GM18526 (cell line): ENCODE measurements around the gene MACROD2.

Source experiments
- POLR2A ChIP-seq: IDR thresholded peaks from 3 replicates; pipeline ENCODE4 v1.6.1; 2011; ENCODE audit not compliant: insufficient read length; ENCODE audit errors: extremely low read depth

MACROD2 gene

DNA sequence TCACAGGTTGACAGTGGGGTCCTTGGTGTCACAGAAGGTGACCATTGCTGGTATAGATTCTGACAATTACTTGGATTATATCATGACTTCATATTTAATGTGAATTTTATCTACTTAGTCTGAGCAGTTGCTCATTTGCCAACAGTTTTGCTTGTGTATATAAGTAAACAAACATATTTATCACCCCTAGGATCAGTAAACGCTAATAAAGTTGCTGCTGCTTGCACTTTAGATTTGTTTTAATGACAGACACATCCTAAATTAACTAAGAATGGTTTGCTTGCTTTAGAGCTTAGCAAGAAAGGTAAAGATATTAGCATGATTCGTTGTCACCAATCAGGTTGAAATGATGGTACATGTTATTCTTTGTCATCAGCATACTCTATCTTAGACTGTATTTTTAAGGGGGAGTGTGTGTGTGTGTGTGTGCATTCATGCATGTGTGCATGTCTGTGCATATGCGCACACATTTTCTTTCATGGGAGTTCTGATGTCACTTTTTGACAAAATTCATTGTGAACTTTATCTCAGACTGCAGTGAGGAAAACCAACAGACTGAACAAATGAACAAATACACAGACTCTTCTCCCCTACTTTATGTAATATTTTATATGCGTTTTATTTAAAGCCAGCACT, 1124.7 kb downstream of the MACROD2 start:
- TF ChIP-seq POLR2A: no peak

DNA sequence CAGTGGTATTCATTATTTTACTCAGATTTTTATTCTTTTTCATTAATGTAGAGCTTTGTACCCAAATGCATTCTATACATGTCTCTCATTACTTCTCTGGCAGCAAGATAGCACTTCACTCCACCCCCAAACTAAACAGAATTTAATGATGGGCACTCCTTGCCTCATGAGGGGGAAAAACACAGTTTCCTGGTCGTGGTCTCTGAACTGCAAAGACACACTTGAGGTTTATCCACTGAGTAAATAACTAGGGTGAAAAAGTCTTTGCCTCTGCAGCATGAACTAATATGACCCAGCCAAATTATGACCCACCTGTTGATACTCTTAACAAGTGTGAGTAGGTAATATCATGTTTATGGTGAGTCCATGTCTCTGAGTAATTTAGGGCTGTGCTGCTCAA, 1127.3 kb downstream of the MACROD2 start:
- no peak for TF ChIP-seq POLR2A

DNA sequence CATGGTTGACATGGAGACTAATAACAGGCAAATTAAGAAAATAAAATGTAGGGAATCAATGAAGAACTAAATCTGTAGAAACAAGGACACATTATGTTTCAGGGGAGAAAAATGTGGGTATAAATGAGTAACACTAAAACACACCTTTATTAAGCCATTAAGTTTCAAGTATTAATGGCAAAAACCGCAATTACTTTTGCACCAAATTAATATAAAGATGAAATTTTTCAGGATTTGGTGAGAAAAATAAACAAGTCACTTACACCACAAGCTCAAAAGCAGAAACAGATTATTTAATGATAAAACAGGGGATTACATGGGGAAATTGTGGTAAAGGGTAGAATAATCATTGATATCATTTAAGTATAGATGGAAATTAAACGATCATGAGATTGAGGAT, 1135.9 kb downstream of the MACROD2 start:
- no peak for TF ChIP-seq POLR2A

DNA sequence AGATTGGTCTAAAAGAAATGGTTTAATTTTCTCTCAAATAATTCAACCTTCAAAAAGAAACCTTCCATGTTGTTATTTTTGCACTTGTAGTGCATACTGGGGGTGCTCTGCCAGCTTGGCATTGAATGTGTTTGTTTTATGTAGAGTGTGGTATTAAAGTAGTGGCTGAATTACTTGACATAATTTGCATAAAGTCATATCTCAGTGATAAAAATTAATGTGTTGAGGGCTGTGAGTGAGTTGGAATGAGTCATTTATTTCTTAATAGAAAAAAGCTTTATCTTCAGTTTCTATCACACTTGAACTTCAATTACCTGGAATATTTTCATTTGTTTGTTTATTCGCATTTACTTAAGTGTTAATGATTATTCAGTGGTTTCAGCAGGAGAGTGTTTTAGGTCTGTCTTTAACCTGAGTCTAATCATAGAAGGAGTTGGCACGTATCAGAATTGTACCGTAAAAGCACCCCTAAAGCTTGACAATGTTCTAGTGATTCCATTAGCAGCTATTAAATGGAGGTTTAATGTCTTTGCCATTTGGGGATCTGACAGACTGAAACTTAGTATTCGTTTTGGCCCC, 1143.3 kb downstream of the MACROD2 start:
- TF ChIP-seq POLR2A: no peak

DNA sequence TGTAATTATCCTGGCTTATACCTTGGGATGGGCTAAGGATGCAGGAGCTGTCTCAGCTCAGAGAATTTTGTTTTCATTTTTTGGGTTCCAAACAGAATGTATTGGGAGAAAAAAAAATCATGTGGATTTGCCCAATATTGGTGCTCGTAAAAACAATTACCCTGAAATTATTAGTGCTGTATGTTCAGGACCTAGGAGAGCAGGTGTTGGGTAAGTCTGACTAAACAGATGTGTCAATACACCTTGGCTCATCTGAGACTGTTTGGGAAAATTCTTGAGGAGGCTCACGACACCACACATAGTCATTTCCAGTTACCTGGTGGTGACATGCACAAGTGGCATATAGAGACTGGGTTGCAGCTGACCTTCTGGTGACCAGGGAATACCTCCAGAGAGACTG, 1144.2 kb downstream of the MACROD2 start:
- TF ChIP-seq POLR2A: no peak

DNA sequence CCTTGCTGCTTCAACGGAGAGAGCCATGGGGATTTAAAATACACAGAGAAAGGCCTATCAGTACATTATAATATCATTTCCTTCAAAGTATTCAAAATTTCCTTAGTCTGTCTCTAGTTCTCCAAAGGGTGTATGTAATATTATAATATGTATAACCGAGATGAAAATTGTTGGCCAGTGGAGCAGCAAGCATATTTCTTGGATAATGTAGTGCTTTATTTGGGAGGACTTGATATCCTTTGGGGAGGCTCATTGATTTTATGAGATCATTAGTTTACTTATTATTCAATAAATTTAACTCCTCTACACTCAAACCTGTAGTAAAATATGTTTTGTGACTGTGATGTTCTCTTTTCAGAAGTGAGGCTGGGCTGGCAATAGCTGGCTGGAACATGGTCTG, 1145.0 kb downstream of the MACROD2 start:
- no peak for TF ChIP-seq POLR2A

DNA sequence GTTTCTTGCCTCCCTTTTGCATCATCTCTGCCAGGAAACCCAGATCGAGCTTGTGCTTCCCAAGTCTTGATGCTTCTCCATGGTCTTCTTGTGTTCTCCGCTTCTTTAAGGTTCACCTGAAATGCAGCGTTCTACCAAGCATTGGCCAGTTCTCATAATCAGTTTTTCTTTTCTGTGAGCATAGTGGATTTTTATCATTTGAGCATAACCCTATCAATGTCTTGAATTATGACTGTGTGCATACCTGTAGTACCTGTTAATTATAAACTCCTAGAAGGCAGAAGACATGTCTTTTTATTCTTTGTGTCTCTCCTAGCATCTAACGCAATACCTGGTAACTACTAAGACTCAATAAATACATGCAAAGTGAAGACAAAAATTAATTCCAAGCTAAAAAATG, 1146.5 kb downstream of the MACROD2 start:
- no peak for TF ChIP-seq POLR2A

DNA sequence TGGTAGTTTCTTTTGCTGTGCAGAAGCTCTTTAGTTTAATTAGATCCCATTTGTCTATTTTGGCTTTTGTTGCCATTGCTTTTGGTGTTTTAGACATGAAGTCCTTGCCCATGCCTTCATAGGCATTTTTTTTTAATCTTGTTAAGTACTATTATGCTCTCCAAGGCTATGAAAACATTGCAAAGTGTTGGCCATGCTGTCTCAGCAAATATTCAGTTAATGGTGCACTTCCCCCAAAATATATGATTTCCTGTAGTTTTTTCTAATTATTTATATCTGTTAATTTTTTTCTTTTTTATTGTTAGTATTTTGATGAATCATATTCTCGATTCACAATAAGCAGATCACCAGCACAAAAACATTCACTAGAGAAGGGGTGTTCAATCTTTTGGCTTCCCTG, 1148.2 kb downstream of the MACROD2 start:
- TF ChIP-seq POLR2A: no peak

DNA sequence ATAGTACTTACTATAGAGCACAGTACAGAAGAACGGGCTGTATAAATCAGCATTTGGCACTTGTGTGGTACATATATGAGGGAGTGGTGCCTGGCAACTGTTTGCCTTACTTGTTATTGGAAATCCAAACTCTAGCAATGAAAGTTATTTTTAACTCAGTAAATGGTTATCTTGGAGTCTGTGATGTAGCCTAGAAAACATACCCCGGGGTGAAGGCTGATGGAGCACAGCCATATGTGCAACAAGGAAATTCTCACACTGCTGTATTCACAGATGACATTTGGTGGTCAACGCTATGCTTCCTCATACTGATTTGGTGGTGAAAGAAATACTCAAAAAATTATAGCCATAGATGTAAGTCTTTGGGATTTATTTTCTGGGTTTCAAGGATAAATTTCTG, 1149.6 kb downstream of the MACROD2 start:
- TF ChIP-seq POLR2A: no peak

DNA sequence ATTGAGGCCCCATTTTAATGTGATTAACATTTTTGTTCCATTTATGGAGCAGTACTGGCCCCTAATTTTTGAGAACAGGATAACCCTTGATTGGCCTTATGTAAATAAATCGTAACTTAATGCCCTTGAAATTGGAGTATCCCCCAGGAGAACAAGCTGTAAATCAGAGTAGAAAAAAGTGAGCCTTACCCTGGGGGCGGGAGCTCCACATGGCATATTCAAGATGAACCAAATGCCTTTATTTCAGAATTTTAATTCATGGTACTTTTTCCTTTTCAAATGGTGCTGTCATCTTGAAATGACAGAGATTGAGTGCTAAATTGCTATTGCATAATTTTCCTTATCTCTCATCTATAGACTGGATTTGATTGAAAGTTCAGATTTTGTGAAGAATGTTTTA, 1151.6 kb downstream of the MACROD2 start:
- TF ChIP-seq POLR2A: no peak

DNA sequence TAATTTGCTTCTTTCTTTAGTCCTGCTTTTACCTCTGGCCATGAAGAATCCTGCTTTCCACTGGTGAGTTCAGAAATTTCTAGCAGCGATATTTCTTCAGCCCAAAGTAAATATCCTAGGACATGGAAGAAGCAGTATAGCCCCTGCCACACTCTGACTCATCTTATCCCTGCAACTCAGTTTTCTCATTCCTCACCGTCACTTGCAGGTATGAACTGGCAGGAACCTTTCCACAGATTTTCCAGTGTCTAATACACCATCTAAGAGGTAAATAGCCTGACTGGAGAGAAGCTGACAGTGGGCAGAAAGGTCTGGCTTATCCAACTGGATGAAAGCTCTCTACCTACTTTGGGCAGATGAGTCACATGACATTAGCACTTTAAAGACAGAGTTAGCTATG, 1158.8 kb downstream of the MACROD2 start:
- TF ChIP-seq POLR2A: no peak

DNA sequence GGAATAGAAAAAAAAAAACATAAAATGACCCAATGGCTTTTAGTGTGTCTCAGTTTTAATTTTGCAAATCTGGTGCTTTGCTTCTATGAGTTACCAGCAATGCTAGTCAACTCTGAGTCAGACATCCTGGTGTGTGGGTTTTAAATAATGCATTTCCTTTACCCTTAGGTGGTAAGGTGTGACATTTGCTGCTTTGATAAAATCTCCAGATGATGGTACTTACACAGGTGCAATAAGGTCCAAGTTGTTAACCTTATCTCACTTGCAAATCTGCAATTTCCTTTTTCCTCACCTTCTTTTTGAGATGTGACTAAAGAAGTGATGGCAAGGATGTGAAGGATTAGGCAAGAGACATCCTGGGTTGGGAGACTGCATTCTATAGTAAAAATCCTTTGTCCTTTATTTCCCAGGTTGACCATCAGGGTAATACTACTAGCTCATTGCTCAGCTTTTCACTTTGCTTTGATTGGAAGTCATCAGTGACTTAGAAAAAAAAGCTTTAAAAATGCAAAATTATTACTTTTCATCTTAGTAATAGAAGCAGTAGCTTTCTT, 1160.6 kb downstream of the MACROD2 start:
- TF ChIP-seq POLR2A: no peak

DNA sequence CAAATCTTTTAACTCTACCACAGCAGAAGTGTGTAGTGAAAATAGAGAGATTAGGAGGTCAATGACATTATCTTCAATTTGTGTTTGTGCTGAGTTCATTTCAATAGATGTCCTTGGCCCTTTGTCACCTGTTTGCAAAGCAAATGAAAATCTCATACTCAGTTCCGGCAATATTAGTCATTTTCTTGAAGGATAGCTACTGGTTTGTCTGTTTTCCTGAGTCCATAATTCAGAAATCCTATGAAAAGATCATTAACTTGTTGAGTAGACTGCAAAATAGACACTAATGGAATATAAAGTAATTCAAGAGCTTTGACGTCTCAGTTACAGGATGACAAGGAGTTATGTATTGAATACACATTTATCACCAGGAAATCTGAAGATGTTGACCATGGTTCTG, 1163.2 kb downstream of the MACROD2 start:
- TF ChIP-seq POLR2A: no peak

DNA sequence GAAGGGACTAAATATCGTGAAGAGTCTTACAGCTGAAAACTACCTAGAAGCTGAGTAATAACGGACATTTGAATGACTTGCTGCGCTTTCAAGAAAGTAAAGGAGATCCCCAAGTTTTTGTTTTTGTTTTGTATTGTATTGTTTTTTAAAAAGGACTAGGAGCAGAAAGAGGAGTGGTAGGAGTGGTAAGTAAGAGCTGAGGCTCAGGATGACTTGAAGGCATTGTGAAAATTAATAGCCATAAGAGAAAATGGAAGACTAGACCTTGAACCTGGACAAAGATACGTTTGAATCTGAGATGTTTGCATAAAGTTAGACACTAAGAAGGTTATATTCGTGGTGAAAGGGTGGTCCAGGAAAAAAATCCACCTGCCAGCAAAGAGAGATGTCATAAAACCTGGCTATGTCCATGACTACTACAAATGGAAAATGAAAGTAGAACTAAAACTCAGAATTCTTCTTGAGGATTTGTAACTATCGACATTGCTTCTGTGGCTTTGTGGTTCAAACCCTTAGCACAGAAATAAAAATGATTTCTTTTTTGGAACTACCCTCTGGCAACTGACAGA, 1166.8 kb downstream of the MACROD2 start:
- TF ChIP-seq POLR2A: no peak

DNA sequence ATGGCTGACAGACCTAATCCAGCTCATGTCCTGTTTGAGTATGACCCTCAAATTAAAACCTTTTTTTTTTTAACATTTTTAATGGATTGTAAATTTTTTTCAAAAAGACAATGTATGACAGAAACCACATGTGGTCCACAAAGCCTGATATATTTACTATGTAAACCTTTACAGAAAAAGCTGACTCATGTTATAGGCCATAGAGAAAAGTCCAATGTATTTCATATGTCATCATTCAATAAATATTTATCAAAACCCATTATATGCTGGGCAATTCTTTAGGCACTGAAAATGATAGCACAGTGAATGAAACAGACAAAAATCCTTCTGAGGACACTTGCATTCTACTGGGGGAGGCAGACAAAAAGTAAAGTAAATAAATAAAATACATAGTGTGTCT, 1168.3 kb downstream of the MACROD2 start:
- no peak for TF ChIP-seq POLR2A

DNA sequence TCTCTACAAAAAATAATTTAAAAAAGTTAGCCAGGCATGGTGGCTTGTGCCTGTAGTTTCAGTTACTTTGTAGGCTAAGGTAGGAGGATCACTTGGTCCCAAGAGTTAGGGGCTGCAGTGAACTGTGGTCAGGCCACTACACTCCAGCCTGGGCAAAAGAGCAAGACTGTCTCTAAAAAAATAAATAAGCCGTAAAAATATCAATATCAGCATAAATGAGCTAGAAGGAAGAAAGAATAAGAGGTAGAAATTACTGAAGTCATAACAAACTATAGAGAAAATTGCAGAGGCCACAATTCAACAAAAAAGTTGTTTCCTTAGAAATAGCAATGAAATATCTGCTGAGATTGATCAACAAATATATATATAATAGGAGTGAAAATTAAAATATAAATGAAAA, 1169.4 kb downstream of the MACROD2 start:
- TF ChIP-seq POLR2A: no peak

DNA sequence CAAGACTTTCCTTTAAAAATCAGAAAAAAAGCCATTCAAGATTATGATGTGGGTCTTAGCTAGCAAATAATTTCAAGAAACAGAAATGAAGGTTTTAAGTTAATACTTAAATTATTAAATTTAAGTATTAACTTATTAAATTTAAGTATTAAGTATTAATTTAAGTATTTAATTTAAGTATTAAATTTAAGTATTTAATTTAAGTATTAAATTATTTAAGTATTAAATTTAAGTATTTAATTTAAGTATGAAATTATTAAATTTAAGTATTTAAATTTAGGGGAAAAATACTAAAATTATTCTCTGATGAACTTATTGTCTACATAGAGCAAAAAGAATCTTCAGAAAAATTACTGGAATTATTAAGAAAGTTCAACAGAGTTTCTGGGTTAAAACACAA, 1171.4 kb downstream of the MACROD2 start:
- TF ChIP-seq POLR2A: no peak
